Stimulated activated CD4-positive, alpha-beta T cell treated with anti-CD3 and anti-CD28 coated beads, Interleukin-1b, Interleukin-23, amount 100 ng/mL, for 4 hours (primary cell): ENCODE results near the gene ZBTB17.
A peak's percentile ranks its signal among the peaks of the same experiment; 100 is the strongest.
"Not testable (repeated sequence)": the region's sequence is repeated elsewhere in the genome, so short reads cannot be mapped to it uniquely, and the experiment has no call there.

Experiments used
- DNase-seq, 2 donors: peaks; one replicate each; pipeline ENCODE4 v3.0.0-alpha.2; 2020; ENCODE audit warnings: low read depth in 2 of 2

ZBTB17 gene

GRCh38 chr1:15935056-15935950 lies 40.6 kb downstream of the ZBTB17 start:
- DNase-seq: no peak

GRCh38 chr1:15934211-15935055 lies 41.5 kb downstream of the ZBTB17 start:
- DNase-seq: no peak

- DNase-seq: no peak
Observed at GRCh38 chr1:15933684-15934083, 42.2 kb downstream of the ZBTB17 start.

- DNase-seq: no peak
Observed at GRCh38 chr1:15932612-15933011, 43.3 kb downstream of the ZBTB17 start.

- DNase-seq: no peak
Observed at GRCh38 chr1:15931884-15932283, 44.0 kb downstream of the ZBTB17 start.

GRCh38 chr1:15931401-15931800 lies 44.5 kb downstream of the ZBTB17 start:
- DNase-seq: no peak

GRCh38 chr1:15928971-15929965 lies 46.6 kb downstream of the ZBTB17 start:
- no peak for DNase-seq

- DNase-seq: not testable (repeated sequence)
Observed at GRCh38 chr1:15926448-15926847, 49.5 kb downstream of the ZBTB17 start.

GRCh38 chr1:15923241-15923640 lies 52.7 kb downstream of the ZBTB17 start:
- DNase-seq: no peak

GRCh38 chr1:15918962-15919715 lies 56.8 kb downstream of the ZBTB17 start:
- DNase-seq: peak; percentile 27 to 48

GRCh38 chr1:15916916-15917315 lies 59.0 kb downstream of the ZBTB17 start:
- no peak for DNase-seq

GRCh38 chr1:15916417-15916816 lies 59.5 kb downstream of the ZBTB17 start:
- DNase-seq: no peak

- DNase-seq: no peak
Observed at GRCh38 chr1:15915991-15916390, 59.9 kb downstream of the ZBTB17 start.

GRCh38 chr1:15913607-15914006 lies 62.3 kb downstream of the ZBTB17 start:
- not testable (repeated sequence) for DNase-seq

- no peak for DNase-seq
Observed at GRCh38 chr1:15911927-15912326, 64.0 kb downstream of the ZBTB17 start.

GRCh38 chr1:15911141-15911540 lies 64.8 kb downstream of the ZBTB17 start:
- DNase-seq: no peak

GRCh38 chr1:15908597-15908996 lies 67.3 kb downstream of the ZBTB17 start:
- no peak for DNase-seq

GRCh38 chr1:15902882-15903281 lies 73.0 kb downstream of the ZBTB17 start:
- DNase-seq: no peak

- no peak for DNase-seq
Observed at GRCh38 chr1:15900662-15901279, 75.1 kb downstream of the ZBTB17 start.

GRCh38 chr1:15899266-15899665 lies 76.6 kb downstream of the ZBTB17 start:
- DNase-seq: no peak
